Activated CD4-positive, alpha-beta memory T cell treated with anti-CD3 and anti-CD28 coated beads, Interleukin-2, amount 10 ng/mL, durations not matched to agents 7 days and 5 days (primary cell): ENCODE data around the gene PSMF1. TPM values are rescaled to one million over a fixed set of nuclear protein-coding genes. Genes with fewer than 3 reads are reported as not detected.

Experiments
- CTCF ChIA-PET: fragments of 350-600 bp; sonication (Branson Sonifier 250); formaldehyde crosslinking; loops from one replicate; lab custom pipeline; 2021; ENCODE audit warnings: antibody characterized with exemption, inconsistent platforms; lab: Charles Lee
- POLR2A ChIA-PET: fragments of 350-600 bp; sonication (Branson Sonifier 250); formaldehyde crosslinking; loops from one replicate; lab custom pipeline; 2021; ENCODE audit warnings: antibody characterized with exemption; lab: Charles Lee
- DNase-seq: peaks from one replicate; pipeline ENCODE4 v3.0.0-alpha.2; 2020
- H3K27ac Mint-ChIP-seq: one replicate; pipeline ENCODE4 v1.8.0; 2021; ENCODE audit warnings: mild to moderate bottlenecking, mixed read lengths
- H3K27me3 Mint-ChIP-seq: one replicate; pipeline ENCODE4 v1.8.0; 2021; ENCODE audit warnings: mixed read lengths
- H3K36me3 Mint-ChIP-seq: one replicate; pipeline ENCODE4 v1.8.0; 2021; ENCODE audit warnings: low read depth, mixed read lengths
- H3K4me1 Mint-ChIP-seq: one replicate; pipeline ENCODE4 v1.8.0; 2021; ENCODE audit warnings: mixed read lengths
- H3K4me3 Mint-ChIP-seq: one replicate; pipeline ENCODE4 v1.8.0; 2021; ENCODE audit warnings: mild to moderate bottlenecking, mixed read lengths
- H3K9me3 Mint-ChIP-seq: one replicate; pipeline ENCODE4 v1.8.0; 2021; ENCODE audit warnings: mixed read lengths
- total RNA-seq, 2 experiments: library from RNA; stranded (reverse); gene quantifications; one replicate each; pipeline ENCODE4 v1.2.3, GENCODE V29; 2021

PSMF1 gene
- total RNA-seq, 2 experiments from 2014 or later: 145 TPM

GRCh38 chr20:1204113-1204512 lies 85.7 kb downstream of the PSMF1 start:
- ChIA-PET CTCF (interaction anchor here (1.2 to 1.5 kb wide), 2 partner anchors 9 to 18 kb away, joined by 3 to 4 read pairs; no protein-coding TSS in a partner anchor), POLR2A (no interaction called here)

GRCh38 chr20:1204576-1204975 lies 86.2 kb downstream of the PSMF1 start:
- Mint-ChIP-seq H3K4me1 (peaks cover 3% of the 10 kb centered on the region), H3K4me3 (no peak overlapping the region), H3K27ac (no peak overlapping the region), H3K36me3 (no peaks in the 10 kb centered on the region), H3K27me3 (peaks cover 7% of the 10 kb centered on the region), H3K9me3 (no peaks in the 10 kb centered on the region)
- POLR2A ChIA-PET: no interaction called here
- CTCF ChIA-PET: interaction anchor here (1.5 kb wide), 1 partner anchor 18 kb away, joined by 3 read pairs; no protein-coding TSS in a partner anchor
- DNase-seq: no peak

More at GRCh38 chr20:1204113-1204512, 85.7 kb downstream of the PSMF1 start:
- Mint-ChIP-seq H3K9me3 (no peaks in the 10 kb centered on the region), H3K36me3 (no peaks in the 10 kb centered on the region), H3K27ac (no peak overlapping the region), H3K27me3 (peaks cover 2% of the 10 kb centered on the region), H3K4me1 (peaks cover 3% of the 10 kb centered on the region), H3K4me3 (no peak overlapping the region)
- DNase-seq: no peak

GRCh38 chr20:1205802-1206201 lies 87.4 kb downstream of the PSMF1 start:
- POLR2A ChIA-PET: interaction anchor here (0.7 kb wide), 1 partner anchor 1323 kb away, joined by 3 read pairs; no protein-coding TSS in a partner anchor
- CTCF ChIA-PET: interaction anchor here (1.0 kb wide), 1 partner anchor 97 kb away, joined by 3 read pairs; no protein-coding TSS in a partner anchor
- Mint-ChIP-seq H3K27ac (no peak overlapping the region), H3K36me3 (no peaks in the 10 kb centered on the region), H3K4me3 (no peak overlapping the region), H3K9me3 (no peaks in the 10 kb centered on the region), H3K4me1 (no peaks in the 10 kb centered on the region), H3K27me3 (peaks cover 11% of the 10 kb centered on the region)
- no peak for DNase-seq

GRCh38 chr20:1206366-1207148 lies 88.2 kb downstream of the PSMF1 start:
- Mint-ChIP-seq H3K9me3 (no peaks in the 10 kb centered on the region), H3K4me1 (no peaks in the 10 kb centered on the region), H3K27me3 (peaks cover 14% of the 10 kb centered on the region), H3K36me3 (no peaks in the 10 kb centered on the region), H3K27ac (no peak overlapping the region), H3K4me3 (no peak overlapping the region)
- CTCF ChIA-PET: interaction anchor here (1.0 kb wide), 1 partner anchor 98 kb away, joined by 3 read pairs; no protein-coding TSS in a partner anchor
- POLR2A ChIA-PET: interaction anchor here (0.7 kb wide), 1 partner anchor 1322 kb away, joined by 3 read pairs; no protein-coding TSS in a partner anchor
- DNase-seq: no peak

- no peak for DNase-seq
- H3K4me1 Mint-ChIP-seq: peaks cover under 1% of the 10 kb centered on the region
- H3K9me3 Mint-ChIP-seq: no peaks in the 10 kb centered on the region
- CTCF ChIA-PET: interaction anchor here (1.4 kb wide), 1 partner anchor 18 kb away, joined by 3 read pairs; no protein-coding TSS in a partner anchor
- POLR2A ChIA-PET: no interaction called here
- H3K36me3 Mint-ChIP-seq: no peaks in the 10 kb centered on the region
- H3K27ac Mint-ChIP-seq: no peak overlapping the region
- H3K4me3 Mint-ChIP-seq: no peak overlapping the region
- peaks cover 14% of the 10 kb centered on the region for H3K27me3 Mint-ChIP-seq
Observed at GRCh38 chr20:1207293-1207878, 89.0 kb downstream of the PSMF1 start.

- H3K4me1 Mint-ChIP-seq: peaks cover 13% of the 10 kb centered on the region
- H3K27ac Mint-ChIP-seq: no peak overlapping the region
- DNase-seq: no peak
- no peaks in the 10 kb centered on the region for H3K9me3 Mint-ChIP-seq
- peaks cover 14% of the 10 kb centered on the region for H3K27me3 Mint-ChIP-seq
- no peak overlapping the region for H3K4me3 Mint-ChIP-seq
- POLR2A ChIA-PET: interaction anchor here (0.5 kb wide), 1 partner anchor 226 kb away, joined by 3 read pairs; no protein-coding TSS in a partner anchor
- CTCF ChIA-PET: interaction anchor here (2.7 kb wide), 1 partner anchor 10 kb away, joined by 8 read pairs; no protein-coding TSS in a partner anchor
- no peaks in the 10 kb centered on the region for H3K36me3 Mint-ChIP-seq
Observed at GRCh38 chr20:1209447-1210387, 91.3 kb downstream of the PSMF1 start.

GRCh38 chr20:1210501-1210900 lies 92.1 kb downstream of the PSMF1 start:
- H3K27ac Mint-ChIP-seq: no peak overlapping the region
- peaks cover 21% of the 10 kb centered on the region for H3K4me1 Mint-ChIP-seq
- no peaks in the 10 kb centered on the region for H3K9me3 Mint-ChIP-seq
- DNase-seq: no peak
- POLR2A ChIA-PET: interaction anchor here (0.5 kb wide), 1 partner anchor 225 kb away, joined by 3 read pairs; no protein-coding TSS in a partner anchor
- CTCF ChIA-PET: interaction anchor here (1.4 to 2.7 kb wide), 2 partner anchors 11 to 230 kb away, joined by 3 to 8 read pairs; no protein-coding TSS in a partner anchor
- H3K27me3 Mint-ChIP-seq: peaks cover 14% of the 10 kb centered on the region
- no peaks in the 10 kb centered on the region for H3K36me3 Mint-ChIP-seq
- H3K4me3 Mint-ChIP-seq: no peak overlapping the region

GRCh38 chr20:1212023-1212422 lies 93.6 kb downstream of the PSMF1 start:
- Mint-ChIP-seq H3K4me1 (peaks cover 34% of the 10 kb centered on the region), H3K4me3 (no peak overlapping the region), H3K27ac (no peak overlapping the region), H3K27me3 (peaks cover 14% of the 10 kb centered on the region), H3K9me3 (no peaks in the 10 kb centered on the region), H3K36me3 (no peaks in the 10 kb centered on the region)
- no peak for DNase-seq
- CTCF ChIA-PET: interaction anchor here (0.9 to 3.5 kb wide), 7 partner anchors 13 to 253 kb away, joined by 3 to 22 read pairs (median 5); partner anchors contain the start of gene PSMF1
- POLR2A ChIA-PET: no interaction called here

- peak; percentile 77 for DNase-seq
- Mint-ChIP-seq H3K9me3 (no peaks in the 10 kb centered on the region), H3K27ac (no peak overlapping the region), H3K27me3 (peaks cover 16% of the 10 kb centered on the region), H3K4me1 (peaks cover 34% of the 10 kb centered on the region), H3K36me3 (no peaks in the 10 kb centered on the region), H3K4me3 (no peak overlapping the region)
- ChIA-PET CTCF (interaction anchor here (0.6 to 3.5 kb wide), 18 partner anchors 9 to 428 kb away, joined by 3 to 22 read pairs (median 4); partner anchors contain the start of genes C20orf202 and PSMF1), POLR2A (interaction anchor here (0.6 to 0.8 kb wide), 2 partner anchors 25 to 179 kb away, joined by 3 read pairs; no protein-coding TSS in a partner anchor)
Observed at GRCh38 chr20:1212607-1213396, 94.4 kb downstream of the PSMF1 start.

- H3K27me3 Mint-ChIP-seq: peaks cover 24% of the 10 kb centered on the region
- H3K36me3 Mint-ChIP-seq: no peaks in the 10 kb centered on the region
- no peak overlapping the region for H3K27ac Mint-ChIP-seq
- H3K9me3 Mint-ChIP-seq: no peaks in the 10 kb centered on the region
- ChIA-PET CTCF (no interaction called here), POLR2A (no interaction called here)
- peaks cover 34% of the 10 kb centered on the region for H3K4me1 Mint-ChIP-seq
- no peak for DNase-seq
- no peak overlapping the region for H3K4me3 Mint-ChIP-seq
Observed at GRCh38 chr20:1214838-1215261, 96.4 kb downstream of the PSMF1 start.

- peak overlapping the region; percentile 74 for H3K27ac Mint-ChIP-seq
- DNase-seq: no peak
- H3K36me3 Mint-ChIP-seq: no peaks in the 10 kb centered on the region
- peaks cover 27% of the 10 kb centered on the region for H3K27me3 Mint-ChIP-seq
- H3K4me1 Mint-ChIP-seq: peaks cover 34% of the 10 kb centered on the region
- H3K4me3 Mint-ChIP-seq: peak overlapping the region; percentile 38
- CTCF ChIA-PET: no interaction called here
- no peaks in the 10 kb centered on the region for H3K9me3 Mint-ChIP-seq
- POLR2A ChIA-PET: no interaction called here
Observed at GRCh38 chr20:1215386-1216170, 97.2 kb downstream of the PSMF1 start.
